HepG2 (cell line): ENCODE measurements around the gene GPR65.

ENCODE experiments used
- CENPBD1 ChIP-seq: sonication (generic); formaldehyde crosslinking; IDR thresholded peaks from 2 replicates; pipeline ENCODE4 v1.8.0; 2022; ENCODE audit warnings: missing genetic modification reagents, low read depth, mild to moderate bottlenecking, borderline replicate concordance
- CTCF ChIP-seq: sonication (generic); formaldehyde crosslinking; IDR thresholded peaks from 2 replicates; pipeline ENCODE4 v1.5.0; 2020; ENCODE audit warnings: mild to moderate bottlenecking, missing genetic modification reagents, moderate library complexity
- EED ChIP-seq: sonication (generic); formaldehyde crosslinking; IDR thresholded peaks from 2 replicates; pipeline ENCODE4 v1.5.0; 2020; ENCODE audit warnings: mild to moderate bottlenecking, missing genetic modification reagents
- IRF2 ChIP-seq: IDR thresholded peaks from 2 replicates; pipeline ENCODE4 v1.6.1; 2018; ENCODE audit warnings: missing genetic modification reagents, missing compliant biosample characterization
- MAFK ChIP-seq, 2 experiments: IDR thresholded peaks in 1 of 2; conservative IDR thresholded peaks in 1 of 2; 2 replicates each; pipeline ENCODE4 v1.6.1; 2011; ENCODE audit warnings: improper control_type of control experiment in 2 of 2, low read length in 2 of 2
- POLR2A ChIP-seq, 2 experiments: IDR thresholded peaks; 2 replicates each; pipeline ENCODE4 v1.6.1; 2011; ENCODE audit warnings: low read depth in 2 of 2, low read length in 2 of 2, mild to moderate bottlenecking in 1 of 2, moderate library complexity in 1 of 2; ENCODE audit not compliant: insufficient read depth in 1 of 2
- RFX5 ChIP-seq: IDR thresholded peaks from 2 replicates; pipeline ENCODE4 v1.6.1; 2011; ENCODE audit warnings: low read depth, low read length, improper control_type of control experiment
- RNF2 ChIP-seq: fragments of 450-650 bp; conservative IDR thresholded peaks from 2 replicates; pipeline ENCODE4 v1.6.1; 2016; ENCODE audit warnings: low read depth
- ZNF605 ChIP-seq: sonication (generic); formaldehyde crosslinking; IDR thresholded peaks from 2 replicates; pipeline ENCODE4 v1.8.0; 2022; ENCODE audit warnings: mild to moderate bottlenecking, missing genetic modification reagents

- TF ChIP-seq CTCF (CRISPR knock-in tag) (no peak), RFX5 (no peak), EED (CRISPR knock-in tag) (no peak), MAFK (conservative IDR thresholded peaks at IDR 0.05 in 1 of 2, IDR thresholded peaks at IDR 0.05 in 1 of 2; ENCODE audit: low read length in 2 of 2) (no peak), CENPBD1 (CRISPR knock-in tag) (no peak), ZNF605 (CRISPR knock-in tag) (no peak), POLR2A (IDR thresholded peaks at IDR 0.05; ENCODE audit: insufficient read depth in 1 of 2, low read depth in 2 of 2, low read length in 2 of 2) (no peak), RNF2 (no peak), IRF2 (CRISPR knock-in tag) (no peak)
Measured at GRCh38 chr14:88004506-88005036, 364 bp upstream of the GPR65 start.
